Adrenal gland (tissue), 5 donors: ENCODE data around the gene RPS6KC1.

ENCODE experiments used
- POLR2A ChIP-seq, 2 donors: fragments of 450-650 bp; IDR thresholded peaks; one replicate each; pipeline ENCODE4 v1.6.1; 2017; ENCODE audit warnings: antibody characterized with exemption in 2 of 2, mild to moderate bottlenecking in 2 of 2, moderate library complexity in 1 of 2
- TF ChIP-seq, protein P1 (sequence below), 6 experiments: fragments of 450-650 bp in 4 of 6; fragments of 200-600 bp in 2 of 6; sonication (generic) in 1 of 6; IDR thresholded peaks; 1 replicate in 5 of 6; 2 replicates in 1 of 6; pipeline versions ENCODE4 v1.5.1 to v1.8.0; 2016 to 2021; ENCODE audit warnings: antibody characterized with exemption in 6 of 6, mild to moderate bottlenecking in 2 of 6, moderate library complexity in 1 of 6
- donor health status: DM: no; HTN: no; CAD: no.

DNA sequence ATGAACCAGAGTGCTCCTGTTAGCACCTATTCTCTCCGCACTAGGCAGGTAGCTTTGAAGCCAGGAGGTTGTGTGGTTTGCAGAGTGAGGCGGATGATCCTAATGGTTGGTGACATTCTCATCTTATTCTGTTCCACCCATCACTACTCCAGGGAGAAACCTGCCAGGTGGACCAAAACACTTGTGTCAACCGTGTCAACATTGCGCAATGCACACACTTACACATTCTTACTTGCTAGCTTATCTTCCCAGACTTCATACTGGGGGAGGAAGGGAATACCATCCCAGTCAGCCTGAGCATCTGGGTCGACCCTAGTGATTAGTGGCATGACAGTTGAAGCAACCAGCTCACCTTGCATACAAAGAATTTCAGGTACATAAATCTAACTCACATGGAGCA is 236.9 kb downstream of the RPS6KC1 start:
- TF ChIP-seq, protein P1, sequence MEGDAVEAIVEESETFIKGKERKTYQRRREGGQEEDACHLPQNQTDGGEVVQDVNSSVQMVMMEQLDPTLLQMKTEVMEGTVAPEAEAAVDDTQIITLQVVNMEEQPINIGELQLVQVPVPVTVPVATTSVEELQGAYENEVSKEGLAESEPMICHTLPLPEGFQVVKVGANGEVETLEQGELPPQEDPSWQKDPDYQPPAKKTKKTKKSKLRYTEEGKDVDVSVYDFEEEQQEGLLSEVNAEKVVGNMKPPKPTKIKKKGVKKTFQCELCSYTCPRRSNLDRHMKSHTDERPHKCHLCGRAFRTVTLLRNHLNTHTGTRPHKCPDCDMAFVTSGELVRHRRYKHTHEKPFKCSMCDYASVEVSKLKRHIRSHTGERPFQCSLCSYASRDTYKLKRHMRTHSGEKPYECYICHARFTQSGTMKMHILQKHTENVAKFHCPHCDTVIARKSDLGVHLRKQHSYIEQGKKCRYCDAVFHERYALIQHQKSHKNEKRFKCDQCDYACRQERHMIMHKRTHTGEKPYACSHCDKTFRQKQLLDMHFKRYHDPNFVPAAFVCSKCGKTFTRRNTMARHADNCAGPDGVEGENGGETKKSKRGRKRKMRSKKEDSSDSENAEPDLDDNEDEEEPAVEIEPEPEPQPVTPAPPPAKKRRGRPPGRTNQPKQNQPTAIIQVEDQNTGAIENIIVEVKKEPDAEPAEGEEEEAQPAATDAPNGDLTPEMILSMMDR (IDR thresholded peaks at IDR 0.05): no peak
- no peak for TF ChIP-seq POLR2A (IDR thresholded peaks at IDR 0.05)
